ENCODE measurements around the gene ATN1. TPM values are rescaled to one million over a fixed set of nuclear protein-coding genes. Genes with fewer than 3 reads are reported as not detected.

Gene ATN1
- total and polyA plus RNA-seq, 2 of the 4 experiments (the other 2 are of a cell fraction): 3.4 to 58.7 TPM

- WGBS, 2 experiments (ENCODE audit: extremely low coverage in 2 of 2, insufficient read length in 1 of 2): 40% methylated on average over 1 of the region's 16 CpGs; no CpG with 5 or more reads in 1 of the 2 experiments
- ATAC-seq (ENCODE audit: low read depth): peak; percentile 74
- H4K20me1 ChIP-seq (ENCODE audit: insufficient read depth, low read length): no peaks in the 10 kb centered on the region
Measured at GRCh38 chr12:6961695-6962284, 34.0 kb downstream of the ATN1 start.

More at GRCh38 chr12:6961695-6962284, 34.0 kb downstream of the ATN1 start:
- H4K8ac ChIP-seq (ENCODE audit: low read depth in 2 of 2, low read length in 2 of 2): peak overlapping the region; percentile 96
- H3K14ac ChIP-seq (replicated peaks; ENCODE audit: low read depth, low read length): peak overlapping the region; percentile 83
- peak overlapping the region; percentile 83 for H2AK9ac ChIP-seq (replicated peaks; ENCODE audit: low read depth, low read length, poor library complexity)
- H3K27me3 ChIP-seq (ENCODE audit: control insufficient read depth, insufficient read depth, low read length): no peaks in the 10 kb centered on the region
- ChIA-PET CTCF (interaction anchor here (0.6 to 1.7 kb wide), 5 partner anchors 10 to 151 kb away, joined by 3 to 4 read pairs (median 3); partner anchors contain the start of genes C12orf57, C1RL and RNU7-1), POLR2A (ENCODE audit: unreplicated experiment) (interaction anchor here (0.5 kb wide), 1 partner anchor 33 kb away, joined by 3 read pairs; no protein-coding TSS in a partner anchor)
- intact Hi-C loops (cut with micrococcal nuclease) (no loop called here), dilution Hi-C loops (cut with HindIII; ENCODE audit: low sequenced_read_pairs, unreplicated experiment) (no loop called here), in situ Hi-C loops (cut with MboI; ENCODE audit: low sequenced_read_pairs) (loop anchor here (5.0 kb wide), 1 partner anchor 94 kb away; the partner anchor contains the start of gene TPI1)
- BruUV-seq (replicated peaks): no TSS peak
- H3K79me1 ChIP-seq (ENCODE audit: low read depth in 1 of 2, low read length in 2 of 2): peaks cover 0 to 4% of the 10 kb centered on the region in 2 experiments; a peak in 1 of 4 replicates
- peaks cover 17% of the 10 kb centered on the region for H3K36me3 ChIP-seq (ENCODE audit: control insufficient read depth, insufficient read depth, low read length)
- H2BK15ac ChIP-seq (ENCODE audit: low read depth, low read length): peak overlapping the region; percentile 91; the same call in 1 of the 3 replicates
- peak overlapping the region; percentile 78; the same call in 1 of the 2 replicates for H2BK20ac ChIP-seq (ENCODE audit: low read depth, low read length)
- peak overlapping the region; percentile 66; the same call in 1 of the 2 replicates for H2AK5ac ChIP-seq (ENCODE audit: low read depth, low read length)
- peak; percentile 44 for TF ChIP-seq RAD21 (IDR thresholded peaks at IDR 0.05; ENCODE audit: low read length)
- peak; percentile 37; the same call in 1 of the 2 replicates for TF ChIP-seq SMC3 (IDR thresholded peaks at IDR 0.05; ENCODE audit: low read depth, low read length)
- TF ChIP-seq CTCF (conservative IDR thresholded peaks at IDR 0.05; ENCODE audit: low read depth, low read length): peak; percentile 64
- TF ChIP-seq FOS (IDR thresholded peaks at IDR 0.05; ENCODE audit: low read depth, low read length): no peak
- TF ChIP-seq MXI1 (IDR thresholded peaks at IDR 0.05; ENCODE audit: borderline replicate concordance, low read depth, low read length): 0 out of 2 replicates have a peak, but pooled peaks have one; percentile 24
- peak; percentile 49; the same call in 1 of the 2 replicates for TF ChIP-seq MAZ (IDR thresholded peaks at IDR 0.05; ENCODE audit: borderline replicate concordance, low read depth, low read length)
- TF ChIP-seq USF2 (IDR thresholded peaks at IDR 0.05; ENCODE audit: low read depth, low read length): no peak
- peak; percentile 92 for TF ChIP-seq NFE2L2 (IDR thresholded peaks at IDR 0.05; ENCODE audit: low read depth, low read length)
- peak; percentile 79 for TF ChIP-seq MAFK (IDR thresholded peaks at IDR 0.05; ENCODE audit: low read depth, low read length)
- DNase-seq: peak; percentile 77
- peak overlapping the region; percentile 37; the same call in 1 of the 2 replicates for H3K9ac ChIP-seq (ENCODE audit: low read depth, low read length)
- H3K27ac ChIP-seq (ENCODE audit: insufficient read depth, low read length): peak overlapping the region; percentile 53
- no peak overlapping the region for H3K4me2 ChIP-seq (ENCODE audit: low read depth, low read length)
- peak overlapping the region; percentile 92 for H4K91ac ChIP-seq (ENCODE audit: insufficient read depth, low read depth, low read length)
- H3K56ac ChIP-seq (ENCODE audit: extremely low read depth, insufficient read depth, low read length): no peak overlapping the region; the same call in 1 of the 2 replicates
- peak overlapping the region; percentile 5 for H2BK5ac ChIP-seq (ENCODE audit: low read depth, low read length, poor library complexity, severe bottlenecking)
- peak overlapping the region; percentile 70; the same call in 1 of the 2 replicates for H3K23ac ChIP-seq (ENCODE audit: low read depth, low read length)
- H2AFZ ChIP-seq (replicated peaks; ENCODE audit: low read length, poor library complexity): peak overlapping the region; percentile 88
- H4K5ac ChIP-seq (ENCODE audit: low read depth, low read length): peak overlapping the region; percentile 89
- peaks cover 5% of the 10 kb centered on the region; the same call in 1 of the 2 replicates for H3K4me1 ChIP-seq (ENCODE audit: control insufficient read depth, insufficient read depth, low read length)
- H3K4me3 ChIP-seq (ENCODE audit: insufficient read depth, low read depth, low read length): no peak overlapping the region
- no peaks in the 10 kb centered on the region for H3K9me1 ChIP-seq (ENCODE audit: insufficient read depth, low read length)
- H2BK120ac ChIP-seq (ENCODE audit: low read depth, low read length): peak overlapping the region; percentile 64
- no peaks in the 10 kb centered on the region for H3K9me3 ChIP-seq (ENCODE audit: control insufficient read depth, insufficient read depth, low read length)
- H3K18ac ChIP-seq (ENCODE audit: low read depth, low read length): peak overlapping the region; percentile 39; the same call in 1 of the 2 replicates
- peak overlapping the region; percentile 79 for H3K4ac ChIP-seq (ENCODE audit: low read depth, low read length)

Measured in IMR-90 (cell line).